SK-N-MC (cell line): ENCODE results near the gene CCL26.

Source experiments
- EZH2 ChIP-seq: fragments of 200-600 bp; sonication (generic); IDR thresholded peaks from one replicate; pipeline ENCODE4 v1.6.1; 2017; ENCODE audit warnings: antibody characterized with exemption
- POLR2AphosphoS5 ChIP-seq: IDR thresholded peaks from 2 replicates; pipeline ENCODE4 v1.6.1; 2012; ENCODE audit warnings: mild to moderate bottlenecking, low read depth, low read length, borderline replicate concordance

DNA sequence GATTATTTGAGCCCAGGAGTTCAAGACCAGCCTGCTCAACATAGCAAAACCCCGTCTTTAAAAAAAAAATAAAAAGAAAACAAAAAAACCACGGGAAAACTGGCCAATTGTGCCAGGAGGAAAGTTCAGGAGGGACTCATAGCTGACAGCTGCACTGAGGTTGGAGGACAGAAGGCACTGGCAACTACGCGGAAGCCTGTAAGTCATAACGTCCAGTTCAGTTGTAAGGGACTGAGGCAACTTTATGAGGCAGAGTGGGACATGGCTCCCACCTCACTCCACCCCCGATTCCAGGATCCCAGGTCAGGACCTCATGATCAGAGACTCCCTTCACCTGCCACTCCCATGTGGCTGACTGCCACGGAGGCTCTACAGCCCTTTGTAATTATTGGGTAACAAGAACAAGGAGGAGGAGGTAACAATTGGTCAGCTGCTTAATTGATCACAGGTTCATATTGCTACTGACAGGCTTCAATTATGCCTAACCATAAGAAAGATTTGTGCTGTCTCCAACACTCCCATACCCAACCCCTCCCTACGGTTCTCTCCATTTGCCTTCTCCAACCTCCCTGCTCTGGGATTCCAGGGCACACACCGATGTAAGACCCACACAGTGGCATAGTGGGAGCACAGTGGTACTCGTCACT lies 43.5 kb upstream of the CCL26 start:
- TF ChIP-seq POLR2AphosphoS5 (no peak), EZH2 (no peak)
